ENCODE results near the gene IL11. TPM values are rescaled to one million over a fixed set of nuclear protein-coding genes. Genes with fewer than 3 reads are reported as not detected.

IL11 gene
- total and polyA plus RNA-seq, 2 of the 13 experiments (the other 11 are each of a cell fraction or from before 2014, with no cell fraction given), result 2.5 to 2.9 TPM

DNA sequence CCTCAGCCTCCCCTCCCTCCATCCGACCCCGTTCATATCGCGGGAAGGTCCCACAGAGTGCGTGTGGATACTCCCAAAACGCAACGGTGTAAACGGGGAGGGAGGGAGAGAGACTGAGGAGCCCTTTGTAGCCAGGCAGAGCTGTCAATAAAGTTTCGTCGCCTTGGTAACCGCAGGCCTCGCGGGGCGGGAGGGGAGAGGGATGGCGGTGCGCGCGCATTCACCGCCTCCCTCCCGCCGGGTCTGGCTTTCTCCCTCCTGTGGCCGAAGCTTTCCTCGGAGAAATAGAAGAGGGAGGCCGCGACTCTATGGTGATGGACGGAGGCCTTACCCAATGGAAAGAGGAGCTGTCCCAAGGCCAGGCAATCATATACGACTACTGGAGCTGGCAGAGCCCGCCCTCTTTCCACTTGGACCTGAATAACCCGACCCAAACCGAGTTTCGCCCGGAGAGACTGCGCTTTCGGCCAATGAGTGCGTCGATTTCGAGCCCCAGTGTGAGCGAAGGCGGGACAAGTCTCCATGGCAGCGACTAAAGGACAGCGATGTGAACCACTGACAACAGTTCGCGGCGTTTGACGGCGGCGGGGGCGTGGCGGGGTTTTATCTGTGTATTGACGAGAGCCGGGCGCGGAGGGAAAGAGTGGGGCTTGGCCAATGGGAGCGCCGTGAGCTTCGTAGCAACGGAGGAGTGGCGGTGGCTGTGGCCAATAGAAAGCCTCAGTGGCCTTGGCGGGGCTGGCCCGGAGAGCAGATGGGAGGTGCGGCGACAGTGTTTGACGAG is 31.0 kb downstream of the IL11 start, which contains the start of gene KMT5C (continued):
- TF ChIP-seq, protein P1, sequence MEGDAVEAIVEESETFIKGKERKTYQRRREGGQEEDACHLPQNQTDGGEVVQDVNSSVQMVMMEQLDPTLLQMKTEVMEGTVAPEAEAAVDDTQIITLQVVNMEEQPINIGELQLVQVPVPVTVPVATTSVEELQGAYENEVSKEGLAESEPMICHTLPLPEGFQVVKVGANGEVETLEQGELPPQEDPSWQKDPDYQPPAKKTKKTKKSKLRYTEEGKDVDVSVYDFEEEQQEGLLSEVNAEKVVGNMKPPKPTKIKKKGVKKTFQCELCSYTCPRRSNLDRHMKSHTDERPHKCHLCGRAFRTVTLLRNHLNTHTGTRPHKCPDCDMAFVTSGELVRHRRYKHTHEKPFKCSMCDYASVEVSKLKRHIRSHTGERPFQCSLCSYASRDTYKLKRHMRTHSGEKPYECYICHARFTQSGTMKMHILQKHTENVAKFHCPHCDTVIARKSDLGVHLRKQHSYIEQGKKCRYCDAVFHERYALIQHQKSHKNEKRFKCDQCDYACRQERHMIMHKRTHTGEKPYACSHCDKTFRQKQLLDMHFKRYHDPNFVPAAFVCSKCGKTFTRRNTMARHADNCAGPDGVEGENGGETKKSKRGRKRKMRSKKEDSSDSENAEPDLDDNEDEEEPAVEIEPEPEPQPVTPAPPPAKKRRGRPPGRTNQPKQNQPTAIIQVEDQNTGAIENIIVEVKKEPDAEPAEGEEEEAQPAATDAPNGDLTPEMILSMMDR (CRISPR knock-in tag; IDR thresholded peaks at IDR 0.05), result peak; percentile 59
- TF ChIP-seq RCOR2 (CRISPR knock-in tag; IDR thresholded peaks at IDR 0.05) (no peak), NAIF1 (CRISPR knock-in tag; IDR thresholded peaks at IDR 0.05; ENCODE audit: borderline replicate concordance) (no peak), MED8 (CRISPR knock-in tag; IDR thresholded peaks at IDR 0.05; ENCODE audit: insufficient replicate concordance) (no peak), LCORL (IDR thresholded peaks at IDR 0.05) (no peak), LCORL (CRISPR knock-in tag; IDR thresholded peaks at IDR 0.05) (peak; percentile 68), MIXL1 (CRISPR knock-in tag; IDR thresholded peaks at IDR 0.05) (no peak), ZBTB3 (CRISPR knock-in tag; IDR thresholded peaks at IDR 0.05; ENCODE audit: borderline replicate concordance, low read depth) (no peak), ZNF660 (CRISPR knock-in tag; IDR thresholded peaks at IDR 0.05; ENCODE audit: borderline replicate concordance, low read depth) (no peak), NCOA5 (CRISPR knock-in tag; IDR thresholded peaks at IDR 0.05) (no peak), ZNF382 (CRISPR knock-in tag; IDR thresholded peaks at IDR 0.05; ENCODE audit: borderline replicate concordance) (no peak), IRX3 (CRISPR knock-in tag; IDR thresholded peaks at IDR 0.05; ENCODE audit: borderline replicate concordance, low read depth) (no peak), KLF13 (CRISPR knock-in tag; IDR thresholded peaks at IDR 0.05) (no peak), ZNF619 (CRISPR knock-in tag; IDR thresholded peaks at IDR 0.05) (no peak), GABPB1 (CRISPR knock-in tag; IDR thresholded peaks at IDR 0.05) (peak; percentile 74)
- TF ChIP-seq, protein P2, sequence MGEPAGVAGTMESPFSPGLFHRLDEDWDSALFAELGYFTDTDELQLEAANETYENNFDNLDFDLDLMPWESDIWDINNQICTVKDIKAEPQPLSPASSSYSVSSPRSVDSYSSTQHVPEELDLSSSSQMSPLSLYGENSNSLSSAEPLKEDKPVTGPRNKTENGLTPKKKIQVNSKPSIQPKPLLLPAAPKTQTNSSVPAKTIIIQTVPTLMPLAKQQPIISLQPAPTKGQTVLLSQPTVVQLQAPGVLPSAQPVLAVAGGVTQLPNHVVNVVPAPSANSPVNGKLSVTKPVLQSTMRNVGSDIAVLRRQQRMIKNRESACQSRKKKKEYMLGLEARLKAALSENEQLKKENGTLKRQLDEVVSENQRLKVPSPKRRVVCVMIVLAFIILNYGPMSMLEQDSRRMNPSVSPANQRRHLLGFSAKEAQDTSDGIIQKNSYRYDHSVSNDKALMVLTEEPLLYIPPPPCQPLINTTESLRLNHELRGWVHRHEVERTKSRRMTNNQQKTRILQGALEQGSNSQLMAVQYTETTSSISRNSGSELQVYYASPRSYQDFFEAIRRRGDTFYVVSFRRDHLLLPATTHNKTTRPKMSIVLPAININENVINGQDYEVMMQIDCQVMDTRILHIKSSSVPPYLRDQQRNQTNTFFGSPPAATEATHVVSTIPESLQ (CRISPR knock-in tag; conservative IDR thresholded peaks at IDR 0.05), result no peak
- TF ChIP-seq, protein P3, sequence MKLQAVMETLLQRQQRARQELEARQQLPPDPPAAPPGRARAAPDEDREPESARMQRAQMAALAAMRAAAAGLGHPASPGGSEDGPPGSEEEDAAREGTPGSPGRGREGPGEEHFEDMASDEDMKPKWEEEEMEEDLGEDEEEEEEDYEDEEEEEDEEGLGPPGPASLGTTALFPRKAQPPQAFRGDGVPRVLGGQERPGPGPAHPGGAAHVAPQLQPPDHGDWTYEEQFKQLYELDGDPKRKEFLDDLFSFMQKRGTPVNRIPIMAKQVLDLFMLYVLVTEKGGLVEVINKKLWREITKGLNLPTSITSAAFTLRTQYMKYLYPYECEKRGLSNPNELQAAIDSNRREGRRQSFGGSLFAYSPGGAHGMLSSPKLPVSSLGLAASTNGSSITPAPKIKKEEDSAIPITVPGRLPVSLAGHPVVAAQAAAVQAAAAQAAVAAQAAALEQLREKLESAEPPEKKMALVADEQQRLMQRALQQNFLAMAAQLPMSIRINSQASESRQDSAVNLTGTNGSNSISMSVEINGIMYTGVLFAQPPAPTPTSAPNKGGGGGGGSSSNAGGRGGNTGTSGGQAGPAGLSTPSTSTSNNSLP (IDR thresholded peaks at IDR 0.05; ENCODE audit: low read depth, low read length), result no peak
- TF ChIP-seq, protein P4, sequence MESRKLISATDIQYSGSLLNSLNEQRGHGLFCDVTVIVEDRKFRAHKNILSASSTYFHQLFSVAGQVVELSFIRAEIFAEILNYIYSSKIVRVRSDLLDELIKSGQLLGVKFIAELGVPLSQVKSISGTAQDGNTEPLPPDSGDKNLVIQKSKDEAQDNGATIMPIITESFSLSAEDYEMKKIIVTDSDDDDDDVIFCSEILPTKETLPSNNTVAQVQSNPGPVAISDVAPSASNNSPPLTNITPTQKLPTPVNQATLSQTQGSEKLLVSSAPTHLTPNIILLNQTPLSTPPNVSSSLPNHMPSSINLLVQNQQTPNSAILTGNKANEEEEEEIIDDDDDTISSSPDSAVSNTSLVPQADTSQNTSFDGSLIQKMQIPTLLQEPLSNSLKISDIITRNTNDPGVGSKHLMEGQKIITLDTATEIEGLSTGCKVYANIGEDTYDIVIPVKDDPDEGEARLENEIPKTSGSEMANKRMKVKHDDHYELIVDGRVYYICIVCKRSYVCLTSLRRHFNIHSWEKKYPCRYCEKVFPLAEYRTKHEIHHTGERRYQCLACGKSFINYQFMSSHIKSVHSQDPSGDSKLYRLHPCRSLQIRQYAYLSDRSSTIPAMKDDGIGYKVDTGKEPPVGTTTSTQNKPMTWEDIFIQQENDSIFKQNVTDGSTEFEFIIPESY (CRISPR knock-in tag; IDR thresholded peaks at IDR 0.05), result no peak
- TF ChIP-seq, protein P5, sequence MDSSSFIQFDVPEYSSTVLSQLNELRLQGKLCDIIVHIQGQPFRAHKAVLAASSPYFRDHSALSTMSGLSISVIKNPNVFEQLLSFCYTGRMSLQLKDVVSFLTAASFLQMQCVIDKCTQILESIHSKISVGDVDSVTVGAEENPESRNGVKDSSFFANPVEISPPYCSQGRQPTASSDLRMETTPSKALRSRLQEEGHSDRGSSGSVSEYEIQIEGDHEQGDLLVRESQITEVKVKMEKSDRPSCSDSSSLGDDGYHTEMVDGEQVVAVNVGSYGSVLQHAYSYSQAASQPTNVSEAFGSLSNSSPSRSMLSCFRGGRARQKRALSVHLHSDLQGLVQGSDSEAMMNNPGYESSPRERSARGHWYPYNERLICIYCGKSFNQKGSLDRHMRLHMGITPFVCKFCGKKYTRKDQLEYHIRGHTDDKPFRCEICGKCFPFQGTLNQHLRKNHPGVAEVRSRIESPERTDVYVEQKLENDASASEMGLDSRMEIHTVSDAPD (CRISPR knock-in tag; IDR thresholded peaks at IDR 0.05), result no peak
- TF ChIP-seq, protein P6, sequence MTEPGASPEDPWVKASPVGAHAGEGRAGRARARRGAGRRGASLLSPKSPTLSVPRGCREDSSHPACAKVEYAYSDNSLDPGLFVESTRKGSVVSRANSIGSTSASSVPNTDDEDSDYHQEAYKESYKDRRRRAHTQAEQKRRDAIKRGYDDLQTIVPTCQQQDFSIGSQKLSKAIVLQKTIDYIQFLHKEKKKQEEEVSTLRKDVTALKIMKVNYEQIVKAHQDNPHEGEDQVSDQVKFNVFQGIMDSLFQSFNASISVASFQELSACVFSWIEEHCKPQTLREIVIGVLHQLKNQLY (CRISPR knock-in tag; IDR thresholded peaks at IDR 0.05), result no peak
